GM21423 (cell line): ENCODE results near the gene SLC25A53.
"Not testable (repeated sequence)": the region's sequence is repeated elsewhere in the genome, so short reads cannot be mapped to it uniquely, and the experiment has no call there.

Experiments
- ATAC-seq: cut with Tn5 transposase; IDR thresholded peaks from one replicate; pipeline ENCODE4 v1.9.1; 2021; ENCODE audit warnings: mild to moderate bottlenecking, moderate library complexity; ENCODE audit not compliant: unreplicated experiment

The SLC25A53 gene

GRCh38 chrX:104134583-104135261 lies 22.1 kb downstream of the SLC25A53 start:
- ATAC-seq: no peak

GRCh38 chrX:104130808-104131207 lies 26.0 kb downstream of the SLC25A53 start:
- ATAC-seq: no peak

- no peak for ATAC-seq
These were observed 30.0 kb downstream of the SLC25A53 start for GRCh38 chrX:104126856-104127255.

GRCh38 chrX:104122829-104123228 lies 34.0 kb downstream of the SLC25A53 start:
- peak; percentile 71 for ATAC-seq

GRCh38 chrX:104118765-104119164 lies 38.0 kb downstream of the SLC25A53 start:
- no peak for ATAC-seq

GRCh38 chrX:104117759-104118158 lies 39.0 kb downstream of the SLC25A53 start:
- ATAC-seq: no peak

- ATAC-seq: peak; percentile 45
These were observed 43.4 kb downstream of the SLC25A53 start for GRCh38 chrX:104113222-104113965.

- ATAC-seq: peak; percentile 67
These were observed 44.4 kb downstream of the SLC25A53 start, which contains the start of gene ZCCHC18 for GRCh38 chrX:104112326-104112951. ZCCHC18 (plus strand) TSS chrX:104112523; CDS start chrX:104114112, 1,589 bp downstream.

GRCh38 chrX:104110491-104111240 lies 46.1 kb downstream of the SLC25A53 start:
- peak; percentile 45 for ATAC-seq

- no peak for ATAC-seq
These were observed 47.9 kb downstream of the SLC25A53 start for GRCh38 chrX:104108955-104109354.

GRCh38 chrX:104105330-104106262 lies 51.2 kb downstream of the SLC25A53 start:
- ATAC-seq: no peak

GRCh38 chrX:104104676-104105075 lies 52.1 kb downstream of the SLC25A53 start:
- ATAC-seq: no peak

- no peak for ATAC-seq
These were observed 57.9 kb downstream of the SLC25A53 start for GRCh38 chrX:104098919-104099318.

- peak; percentile 64 for ATAC-seq
These were observed 58.5 kb downstream of the SLC25A53 start for GRCh38 chrX:104098151-104098808.

- ATAC-seq: no peak
These were observed 70.9 kb downstream of the SLC25A53 start for GRCh38 chrX:104085919-104086318.

GRCh38 chrX:104085477-104085876 lies 71.3 kb downstream of the SLC25A53 start:
- ATAC-seq: no peak

- no peak for ATAC-seq
These were observed 72.1 kb downstream of the SLC25A53 start for GRCh38 chrX:104084534-104085277.

GRCh38 chrX:104084063-104084462 lies 72.7 kb downstream of the SLC25A53 start:
- no peak for ATAC-seq

- ATAC-seq: not testable (repeated sequence)
These were observed 79.0 kb downstream of the SLC25A53 start for GRCh38 chrX:104077854-104078253.
